ENCODE results near the gene CEP350.

The CEP350 gene

DNA sequence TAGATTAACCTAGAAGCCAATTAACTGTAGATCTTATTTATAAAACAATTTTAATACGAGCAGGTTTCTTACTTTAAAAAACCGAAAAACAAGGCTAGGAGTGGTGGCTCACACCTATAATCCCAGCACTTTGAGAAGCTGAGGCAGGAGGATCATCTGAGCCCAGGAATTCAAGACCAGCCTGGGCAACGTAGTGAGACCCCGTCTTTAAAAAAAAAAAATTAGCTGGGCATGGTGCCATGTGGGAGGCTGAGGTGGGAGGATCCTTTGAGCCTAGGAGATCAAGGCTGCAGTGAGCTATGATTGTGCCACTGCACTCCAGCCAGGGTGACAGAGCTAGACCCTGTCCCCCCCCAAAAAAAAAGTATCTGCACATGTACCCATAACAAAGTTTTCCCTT, 110.8 kb downstream of the CEP350 start:
- DNase-seq (ENCODE audit: low spot score) = no peak

DNA sequence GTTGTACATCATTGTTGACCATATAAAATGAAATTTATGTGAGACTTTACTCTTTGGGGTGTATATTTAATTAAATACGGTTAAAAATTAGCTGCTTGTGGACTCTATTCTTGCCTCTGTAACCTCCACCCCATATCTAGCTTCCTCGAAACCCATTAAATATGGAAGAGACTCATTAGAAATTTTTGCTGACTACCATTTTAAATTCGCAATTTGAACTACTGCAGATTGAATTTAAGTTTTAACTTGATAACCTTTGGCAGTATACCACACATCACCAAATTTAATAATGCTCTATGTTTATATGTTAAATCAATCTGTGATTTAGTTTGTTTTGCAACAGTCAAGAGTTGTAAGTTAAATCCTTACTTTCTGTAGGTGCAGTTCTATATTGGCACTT, 111.5 kb downstream of the CEP350 start:
- no peak for DNase-seq (ENCODE audit: low spot score)

GRCh38 chr1:180070286-180070685, 115.7 kb downstream of the CEP350 start:
- DNase-seq (ENCODE audit: low spot score) = no peak

DNA sequence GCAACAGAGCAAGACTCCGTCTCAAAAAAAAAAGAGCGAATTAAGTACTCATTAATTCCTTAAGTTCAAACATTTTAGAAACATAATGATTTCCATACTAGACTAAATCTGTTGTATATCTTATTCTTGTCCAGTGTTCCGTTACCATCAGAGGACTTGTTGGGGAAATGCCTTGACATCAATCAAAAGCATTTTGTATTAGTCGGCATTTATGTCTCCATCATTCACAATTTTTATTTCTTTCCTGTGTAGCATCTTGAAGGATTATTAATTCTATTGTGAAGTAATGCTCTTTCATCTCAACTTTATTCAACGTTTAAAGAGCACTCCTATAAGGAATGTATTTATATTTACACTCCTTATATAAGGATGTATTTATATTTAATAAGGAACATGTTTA, 117.1 kb downstream of the CEP350 start:
- no peak for DNase-seq (ENCODE audit: low spot score)

- DNase-seq (ENCODE audit: low spot score) = no peak
Observed at GRCh38 chr1:180080439-180080838, 125.8 kb downstream of the CEP350 start.

- no peak for DNase-seq (ENCODE audit: low spot score)
Observed at GRCh38 chr1:180081474-180081873, 126.9 kb downstream of the CEP350 start.

GRCh38 chr1:180083164-180083563, 128.6 kb downstream of the CEP350 start:
- DNase-seq (ENCODE audit: low spot score) = no peak

GRCh38 chr1:180084867-180085266, 130.3 kb downstream of the CEP350 start:
- no peak for DNase-seq (ENCODE audit: low spot score)

DNA sequence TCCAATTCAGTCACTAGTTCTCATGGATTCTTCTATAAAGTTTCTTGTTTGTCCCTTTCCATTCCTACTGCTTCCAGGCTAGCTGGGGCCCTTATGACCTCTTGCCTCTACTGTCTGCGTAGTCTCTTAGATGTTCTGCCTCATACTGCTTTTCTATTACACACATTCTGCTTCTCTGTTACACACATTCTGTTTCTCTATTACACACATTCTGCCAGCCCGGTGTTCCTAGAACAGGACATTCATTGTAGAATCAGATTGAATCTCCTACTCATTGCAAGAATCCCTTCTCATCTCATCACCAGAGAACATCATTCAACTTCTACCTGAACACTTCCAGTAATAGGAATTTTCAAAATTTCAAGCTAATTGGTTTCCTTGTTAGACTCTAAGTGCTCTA, 130.7 kb downstream of the CEP350 start:
- no peak for DNase-seq (ENCODE audit: low spot score)

- DNase-seq (ENCODE audit: low spot score) = no peak
Observed at GRCh38 chr1:180092931-180093650, 138.5 kb downstream of the CEP350 start.

DNA sequence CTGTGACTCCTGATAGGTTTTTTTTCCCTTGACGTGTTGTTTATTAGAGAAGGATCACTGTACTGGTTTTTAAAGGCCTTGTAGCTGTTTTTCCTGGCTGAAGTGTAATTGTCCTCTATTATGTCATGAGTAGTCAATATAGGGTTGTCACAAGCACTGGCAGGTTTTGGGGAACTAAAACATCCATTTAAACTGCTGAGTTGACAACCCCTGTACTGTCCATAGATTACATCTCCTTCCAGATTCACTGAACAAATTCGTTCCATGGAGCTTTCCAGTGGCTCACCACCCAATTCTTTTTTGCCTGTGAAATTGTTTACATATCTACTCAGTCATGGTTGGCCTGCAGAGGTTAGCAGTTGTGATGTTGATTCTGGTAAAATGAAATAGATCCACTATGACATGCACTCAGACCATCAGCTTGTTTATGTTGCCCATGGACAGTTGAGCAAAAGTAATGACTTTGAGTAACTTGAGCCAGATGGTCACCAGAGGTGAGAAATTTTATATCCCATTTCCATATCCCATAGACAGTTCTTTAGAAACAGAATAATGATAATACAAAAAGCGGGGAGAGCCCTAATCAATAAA, 140.2 kb downstream of the CEP350 start:
- no peak for DNase-seq (ENCODE audit: low spot score)

- DNase-seq (ENCODE audit: low spot score) = no peak
Observed at GRCh38 chr1:180096584-180097325, 142.1 kb downstream of the CEP350 start.

DNA sequence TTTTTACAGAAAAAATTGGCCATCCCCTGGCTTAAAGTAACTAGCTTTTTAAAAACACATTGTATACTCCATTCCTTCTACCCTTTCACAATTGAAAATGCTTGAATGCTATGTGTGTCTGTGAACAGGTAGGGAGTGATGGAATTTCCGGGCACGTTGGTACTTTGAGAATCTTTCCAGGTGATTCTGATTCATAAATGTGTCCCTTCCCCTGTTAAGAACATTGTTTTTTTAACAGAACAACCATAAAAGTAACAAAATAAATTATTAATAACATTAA, 142.7 kb downstream of the CEP350 start:
- DNase-seq (ENCODE audit: low spot score) = no peak

GRCh38 chr1:180101411-180101810, 146.8 kb downstream of the CEP350 start:
- DNase-seq (ENCODE audit: low spot score) = no peak

GRCh38 chr1:180103819-180104218, 149.2 kb downstream of the CEP350 start:
- DNase-seq (ENCODE audit: low spot score) = no peak

GRCh38 chr1:180112091-180112490, 157.5 kb downstream of the CEP350 start:
- DNase-seq (ENCODE audit: low spot score) = no peak

DNA sequence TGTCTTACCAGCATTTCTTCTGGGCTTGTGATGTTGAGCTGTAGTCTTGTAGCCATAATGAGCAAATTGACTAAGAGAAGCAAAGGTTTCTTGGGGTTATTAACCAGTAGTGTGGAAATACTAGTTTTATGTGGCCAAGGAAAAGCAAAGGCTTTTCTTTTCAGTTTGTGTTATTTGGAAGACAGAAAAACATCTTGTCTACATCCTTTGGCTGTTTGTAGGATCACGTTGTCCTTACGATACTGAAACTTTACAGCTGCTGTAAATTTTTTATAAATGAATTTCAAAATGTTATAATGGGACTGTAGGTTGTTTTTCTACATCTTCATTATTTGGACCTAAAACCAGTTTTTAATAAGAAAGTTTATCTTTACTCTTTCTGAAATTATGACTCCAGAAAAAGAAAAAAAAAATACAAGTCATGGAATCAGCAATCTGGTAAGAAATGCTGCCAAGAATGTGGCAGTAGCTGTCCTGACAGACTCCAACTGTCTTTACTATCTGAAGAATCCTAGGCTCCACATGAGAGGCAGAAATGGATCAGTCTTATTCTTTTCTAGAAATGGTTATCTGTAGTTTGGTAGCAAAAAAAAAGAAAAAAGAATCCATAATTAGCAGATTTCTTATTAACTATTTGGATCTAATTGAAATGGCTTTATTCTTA, 158.5 kb downstream of the CEP350 start:
- DNase-seq (ENCODE audit: low spot score) = no peak

DNA sequence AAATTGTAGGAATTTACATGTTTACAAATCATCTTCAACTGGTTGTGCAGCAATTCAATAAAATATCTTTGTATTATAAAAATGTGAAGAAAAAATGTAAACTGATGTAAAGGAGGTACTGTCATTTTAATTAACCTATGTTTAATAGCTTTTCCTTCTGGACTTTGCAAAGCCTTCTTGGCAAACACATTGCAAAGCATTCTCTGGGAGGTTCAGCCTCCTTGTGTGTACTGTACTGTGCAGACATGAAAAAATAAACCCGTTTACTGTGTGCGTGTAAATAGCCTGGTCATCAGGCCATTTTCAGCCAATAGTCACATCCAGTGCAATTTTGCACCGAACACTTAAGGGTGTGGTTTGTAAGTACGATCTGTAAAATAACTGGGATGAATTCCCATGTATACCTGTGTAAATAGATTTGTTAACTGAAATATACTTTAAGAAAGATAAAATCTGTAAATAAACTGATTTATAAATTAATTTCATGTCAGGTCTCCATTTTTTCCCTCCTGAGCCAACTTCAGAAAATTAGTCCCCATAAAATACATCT, 159.9 kb downstream of the CEP350 start:
- no peak for DNase-seq (ENCODE audit: low spot score)

GRCh38 chr1:180116964-180117763, 162.6 kb downstream of the CEP350 start:
- peak; percentile 29 for DNase-seq (ENCODE audit: low spot score)

DNA sequence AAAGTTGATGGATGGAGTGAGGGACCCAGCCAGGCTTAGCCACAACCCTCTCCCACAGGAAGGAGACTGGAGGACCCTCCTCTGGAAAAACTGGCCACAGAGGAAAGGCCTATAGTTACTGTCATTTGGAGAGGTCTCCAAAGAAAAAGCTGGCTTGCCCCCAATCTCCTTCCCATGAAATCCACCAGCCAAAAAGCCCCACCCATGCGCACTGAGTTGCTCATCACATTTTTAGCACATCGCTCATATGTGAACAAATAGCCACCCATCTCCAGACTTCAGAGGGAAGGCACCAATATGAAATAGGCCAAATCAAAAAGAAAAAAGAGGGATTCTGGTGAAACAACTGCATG, 163.1 kb downstream of the CEP350 start:
- peak; percentile 76 for DNase-seq (ENCODE audit: low spot score)

- DNase-seq (ENCODE audit: low spot score) = no peak
Observed at GRCh38 chr1:180119837-180120236, 165.2 kb downstream of the CEP350 start.

DNA sequence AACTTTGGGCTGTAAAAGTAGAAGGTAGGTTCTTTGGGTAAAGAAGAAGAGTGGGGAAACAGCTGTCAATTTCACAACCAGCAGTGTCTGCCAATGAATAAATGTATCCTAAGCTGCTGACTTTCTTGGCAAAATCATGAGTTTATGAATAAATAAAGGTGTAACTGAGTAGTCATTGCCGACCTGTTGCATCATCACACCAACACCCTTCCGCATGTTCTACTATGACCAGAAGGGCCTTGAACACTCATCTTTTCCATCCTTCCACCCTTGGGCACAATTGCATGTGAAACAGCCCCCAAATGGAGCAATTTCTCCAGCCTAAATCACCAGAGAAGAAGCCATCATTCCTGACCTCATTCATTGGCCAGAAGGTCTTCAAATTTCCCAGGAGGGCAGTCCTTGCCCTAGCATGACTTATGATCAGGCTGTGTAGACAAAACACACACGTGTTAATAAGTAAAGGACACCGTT, 168.9 kb downstream of the CEP350 start:
- no peak for DNase-seq (ENCODE audit: low spot score)
